ENCODE measurements around the gene COL1A1.

DNA sequence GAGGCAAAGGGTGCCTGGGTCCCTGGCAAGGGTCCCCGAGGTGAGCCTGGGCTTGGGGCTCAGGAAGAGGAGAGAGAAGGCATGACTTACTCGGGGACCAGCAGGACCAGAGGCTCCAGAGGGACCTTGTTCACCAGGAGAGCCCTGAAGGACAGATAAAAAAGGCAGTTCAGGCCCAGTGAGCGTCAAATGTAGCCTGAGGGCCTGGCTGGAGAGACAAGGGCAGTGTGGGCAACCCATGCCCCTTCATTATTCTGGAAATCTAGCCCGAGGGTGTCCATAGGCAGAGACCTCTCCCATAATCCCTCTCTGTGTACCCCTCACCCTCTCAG is 14.1 kb downstream of the COL1A1 start:
- TF ChIP-seq SIN3A (IDR thresholded peaks at IDR 0.05; ENCODE audit: borderline replicate concordance, insufficient read depth, low read length) (no peak), TAF1 (IDR thresholded peaks at IDR 0.05; ENCODE audit: borderline replicate concordance, insufficient read depth, low read length) (no peak)

All from PFSK-1 (cell line).